Prostate gland (tissue), 2 donors: Measurements from ENCODE around the gene NCOA1.

Experiments used
- CTCF ChIP-seq, 4 experiments: fragments of 200-600 bp in 2 of 4; fragments of 450-650 bp in 2 of 4; sonication (generic) in 2 of 4; IDR thresholded peaks; 1 replicate in 3 of 4; 2 replicates in 1 of 4; pipeline ENCODE4 v1.5.1; 2016 to 2019; ENCODE audit warnings: antibody characterized with exemption in 4 of 4, mild to moderate bottlenecking in 2 of 4, moderate library complexity in 2 of 4
- POLR2AphosphoS5 ChIP-seq: sonication (generic); formaldehyde crosslinking; IDR thresholded peaks from one replicate; pipeline ENCODE4 v1.6.1; 2017; ENCODE audit warnings: antibody characterized with exemption

DNA sequence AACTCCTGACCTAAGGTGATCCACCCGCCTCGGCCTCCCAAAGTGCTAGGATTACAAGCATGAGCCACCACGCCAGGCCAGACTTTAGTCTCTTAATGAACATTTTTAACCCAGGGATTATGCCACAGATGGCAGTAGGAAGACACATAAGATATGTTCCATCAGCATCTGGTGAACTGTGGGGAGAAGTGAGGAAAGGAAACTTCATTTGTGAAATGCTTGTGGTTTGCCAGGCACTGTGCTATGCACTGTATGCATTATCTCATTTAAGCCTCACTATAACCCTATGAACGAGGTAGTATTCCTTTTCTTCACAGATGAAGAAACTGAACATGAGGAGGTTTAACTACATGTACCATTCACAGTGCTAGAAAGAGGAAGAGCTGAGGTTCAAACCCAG lies 272.8 kb downstream of the NCOA1 start:
- no peak for TF ChIP-seq CTCF (IDR thresholded peaks at IDR 0.05)
- no peak for TF ChIP-seq POLR2AphosphoS5
